Activated T-helper 9 cell treated with anti-CD3 and anti-CD28 coated beads, Interleukin-2, amount 50 U/mL, for 16 hours (primary cell): ENCODE data around the gene WASHC2A.
A peak's percentile ranks its signal among the peaks of the same experiment; 100 is the strongest.
"Not testable (repeated sequence)": the region's sequence is repeated elsewhere in the genome, so short reads cannot be mapped to it uniquely, and the experiment has no call there.

Experiments
- DNase-seq: peaks from one replicate; pipeline ENCODE4 v3.0.0-alpha.2; 2020; ENCODE audit warnings: low read depth

Gene WASHC2A

DNA sequence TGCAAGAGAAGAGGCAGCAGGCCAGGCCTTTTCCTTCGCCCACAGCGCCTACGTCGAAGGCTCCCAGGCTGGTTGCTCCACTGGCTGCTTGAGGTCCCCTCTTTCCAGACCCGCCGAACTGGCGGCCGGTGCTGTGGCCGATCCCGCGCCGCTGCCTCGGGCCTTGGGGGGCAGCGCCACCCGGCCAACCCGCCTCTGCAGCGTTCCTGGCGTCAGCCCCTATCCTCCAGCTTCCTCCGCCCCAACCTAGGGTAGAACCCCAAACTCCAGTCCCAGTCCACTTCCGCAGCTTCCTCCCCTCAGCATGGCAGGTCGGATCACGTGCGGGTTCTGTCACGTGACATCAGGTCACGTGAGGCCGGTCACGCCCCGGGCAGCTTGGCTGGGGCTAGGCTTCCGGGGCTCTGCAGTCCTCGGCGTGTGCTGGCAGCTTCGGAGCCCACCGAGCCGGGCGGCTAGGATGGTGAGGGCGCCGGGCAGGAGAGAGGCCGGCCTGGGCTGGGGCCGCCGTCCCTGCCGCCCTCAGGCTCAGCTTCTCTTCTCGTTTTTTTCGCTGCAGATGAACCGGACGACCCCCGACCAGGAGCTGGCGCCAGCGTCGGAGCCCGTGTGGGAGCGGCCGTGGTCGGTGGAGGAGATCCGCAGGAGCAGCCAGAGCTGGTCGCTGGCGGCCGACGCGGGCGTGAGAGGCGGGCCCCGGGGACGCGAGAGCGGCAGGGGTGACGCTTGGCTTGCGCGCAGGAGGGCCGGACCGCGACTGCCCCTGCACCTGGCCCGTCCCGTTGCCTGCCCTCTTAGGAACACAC lies at the start of gene WASHC2A:
Gene WASHC2A (plus strand): TSS at position 409 of the 806 bp plus-strand sequence. CDS start 52 bp downstream, at position 461.
- peak; percentile 71 for DNase-seq

- DNase-seq, result not testable (repeated sequence)
These were observed 48.5 kb upstream of the WASHC2A start for GRCh38 chr10:50019279-50019678.

GRCh38 chr10:50020451-50021024 lies 47.2 kb upstream of the WASHC2A start:
- DNase-seq, result not testable (repeated sequence)

DNA sequence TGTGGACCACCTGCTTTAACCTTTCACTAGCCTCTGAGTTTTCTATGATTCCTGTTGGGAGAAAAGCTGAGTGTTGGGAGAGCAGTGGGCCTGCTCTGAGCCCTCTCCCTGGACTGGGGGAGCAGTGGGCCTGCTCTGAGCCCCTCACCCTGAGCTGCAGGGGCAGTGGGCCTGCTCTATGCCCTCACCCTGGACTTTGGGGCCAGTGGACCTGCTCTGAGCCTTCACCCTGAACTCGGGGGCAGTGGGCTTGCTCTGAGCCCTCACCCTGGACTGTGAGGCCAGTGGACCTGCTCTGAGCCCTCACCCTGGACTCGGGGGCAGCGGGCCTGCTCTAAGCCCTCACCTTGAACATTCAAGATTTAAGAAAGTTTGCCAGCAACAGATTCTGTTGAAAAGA lies 46.1 kb upstream of the WASHC2A start:
- no peak for DNase-seq

DNA sequence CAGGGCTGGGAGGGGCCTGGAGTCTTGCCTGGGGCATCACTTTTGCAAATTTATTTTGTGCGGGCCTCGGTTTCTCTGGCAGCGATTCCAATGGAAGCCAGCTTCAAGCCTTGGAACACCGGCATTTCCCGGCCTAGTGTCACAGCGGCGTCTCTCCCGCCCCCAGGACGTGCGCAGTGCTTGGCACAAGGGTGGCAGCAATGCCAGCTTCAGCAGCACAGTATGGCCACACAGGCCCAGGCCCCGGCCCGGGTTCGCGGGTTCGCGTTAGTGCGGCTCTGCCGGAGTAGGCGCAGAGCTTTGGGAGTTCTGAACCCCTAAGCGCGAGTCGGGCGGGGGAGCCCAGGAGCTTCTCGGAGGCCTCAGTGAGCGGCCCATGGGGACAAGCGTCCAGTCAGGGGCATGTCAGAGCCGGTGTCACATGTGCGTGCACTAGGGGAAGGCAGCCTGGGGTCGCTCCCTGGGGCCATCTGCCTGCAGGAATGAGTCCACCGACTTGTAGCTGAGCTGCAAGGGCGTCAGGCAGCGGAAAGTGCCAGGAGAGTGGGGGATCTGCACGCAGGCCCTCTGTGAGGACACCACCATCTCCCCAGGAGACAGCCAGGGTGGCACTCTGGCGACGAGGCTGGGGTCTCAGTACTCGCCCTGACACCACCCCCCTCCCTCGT lies 42.9 kb upstream of the WASHC2A start:
- not testable (repeated sequence) for DNase-seq

- no peak for DNase-seq
These were observed 42.1 kb upstream of the WASHC2A start for GRCh38 chr10:50025627-50026026.

DNA sequence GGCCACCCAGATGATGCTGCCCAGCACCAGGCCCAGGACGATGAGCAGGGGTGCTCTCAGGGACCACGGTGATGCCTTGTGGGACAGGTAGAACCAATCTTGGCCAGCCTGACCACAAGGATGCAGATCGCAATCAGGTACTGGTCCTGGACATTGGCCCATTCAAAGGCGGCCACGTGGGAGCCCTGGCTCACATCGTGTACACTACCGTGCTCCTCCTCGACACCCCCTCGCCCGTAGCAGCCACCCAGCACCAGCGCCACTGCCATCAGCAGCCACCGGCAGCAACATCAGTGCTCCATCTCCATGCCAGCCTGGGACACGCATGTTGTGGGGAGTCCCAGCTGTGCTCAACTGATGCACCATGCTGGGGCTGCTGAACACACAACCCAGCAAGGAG lies 40.6 kb upstream of the WASHC2A start:
- no peak for DNase-seq

DNA sequence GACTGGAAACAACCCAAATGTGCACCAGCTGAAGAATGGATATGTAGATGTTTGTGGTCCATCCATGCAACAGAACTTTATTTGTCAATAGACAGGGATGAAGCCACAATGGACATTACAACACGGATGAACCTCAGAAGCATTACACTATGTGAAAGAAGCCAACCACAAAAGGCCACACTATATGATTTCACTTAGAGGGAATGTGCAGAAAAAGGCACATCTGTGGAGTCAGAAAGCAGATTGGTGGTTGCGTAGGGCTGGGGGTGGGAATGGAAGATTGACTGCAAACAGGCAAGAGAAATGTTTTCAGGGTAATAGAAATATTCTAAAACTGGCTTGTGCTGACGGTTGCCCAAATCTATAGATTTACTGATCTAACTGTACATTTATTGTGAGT lies 34.3 kb upstream of the WASHC2A start:
- no peak for DNase-seq

GRCh38 chr10:50035337-50035736 lies 32.4 kb upstream of the WASHC2A start:
- DNase-seq, result not testable (repeated sequence)

DNA sequence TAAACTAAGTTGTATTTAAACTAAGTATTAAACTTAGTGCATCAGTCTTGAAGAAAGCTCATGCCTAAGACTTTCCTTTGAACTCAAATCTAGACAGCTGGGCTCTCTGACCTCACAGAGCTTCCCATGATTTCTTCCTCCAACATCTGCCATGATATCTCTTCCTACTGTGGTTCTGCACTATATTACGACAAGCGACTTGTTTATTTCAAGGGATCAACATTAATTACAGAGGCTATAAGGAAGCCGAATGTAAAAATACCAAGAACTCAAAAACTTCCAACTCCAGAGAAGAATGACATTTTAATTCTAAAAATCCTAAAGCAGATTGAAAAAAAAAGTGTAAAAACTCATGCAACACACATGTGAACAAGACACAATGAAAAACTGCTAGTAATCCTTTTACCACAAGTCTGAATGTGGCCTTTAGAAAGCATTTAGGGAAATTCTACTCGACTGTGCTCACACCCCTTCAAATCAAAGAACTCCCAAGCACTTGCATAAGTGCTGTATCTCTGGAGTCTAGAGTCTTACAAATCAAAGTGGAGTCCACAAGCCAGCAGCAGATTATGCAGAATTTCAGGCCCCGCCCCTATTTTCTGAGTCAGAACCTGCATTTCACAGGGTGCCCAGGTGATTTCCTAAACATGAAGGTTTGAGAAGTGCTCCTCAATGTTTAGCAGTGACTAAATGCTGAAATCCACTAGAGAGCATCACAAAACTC lies 22.7 kb upstream of the WASHC2A start:
- no peak for DNase-seq

DNA sequence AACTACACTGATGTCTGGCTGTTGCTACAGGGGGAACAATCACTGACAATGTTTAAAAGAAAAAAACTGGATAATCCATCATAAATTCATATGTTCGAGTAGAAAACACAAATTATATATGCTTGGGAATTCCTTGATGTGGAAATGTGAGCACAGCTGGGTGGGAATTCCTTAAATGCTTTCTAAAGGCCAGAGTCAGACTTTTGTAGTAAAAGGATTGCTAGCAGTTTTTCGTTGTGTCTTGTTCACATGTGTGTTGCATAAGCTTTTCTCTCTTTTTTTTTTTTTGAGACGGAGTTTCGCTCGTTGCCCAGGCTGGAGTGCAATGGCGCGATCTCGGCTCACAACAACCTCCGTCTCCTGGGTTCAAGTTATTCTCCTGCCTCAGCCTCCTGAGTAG lies 21.3 kb upstream of the WASHC2A start:
- DNase-seq, result not testable (repeated sequence)

GRCh38 chr10:50047594-50047993 lies 20.2 kb upstream of the WASHC2A start:
- DNase-seq, result not testable (repeated sequence)

GRCh38 chr10:50051995-50052660 lies 15.6 kb upstream of the WASHC2A start:
- not testable (repeated sequence) for DNase-seq

- DNase-seq, result not testable (repeated sequence)
These were observed 14.9 kb upstream of the WASHC2A start for GRCh38 chr10:50052778-50053376.

- not testable (repeated sequence) for DNase-seq
These were observed 12.1 kb upstream of the WASHC2A start for GRCh38 chr10:50055494-50056292.

- DNase-seq, result not testable (repeated sequence)
These were observed 11.1 kb upstream of the WASHC2A start for GRCh38 chr10:50056654-50057053.

- not testable (repeated sequence) for DNase-seq
These were observed 9.0 kb upstream of the WASHC2A start for GRCh38 chr10:50058727-50059126.

GRCh38 chr10:50059946-50060345 lies 7.8 kb upstream of the WASHC2A start:
- not testable (repeated sequence) for DNase-seq

- DNase-seq, result not testable (repeated sequence)
These were observed 6.2 kb upstream of the WASHC2A start for GRCh38 chr10:50061548-50061947.

- DNase-seq, result no peak
These were observed 4.7 kb upstream of the WASHC2A start for GRCh38 chr10:50063100-50063499.

- DNase-seq, result not testable (repeated sequence)
These were observed 552 bp downstream of the WASHC2A start for GRCh38 chr10:50068352-50068659.
